Midbrain (tissue), 1 donor: ENCODE data around the gene ABCB9.
"Not testable (repeated sequence)": the region's sequence is repeated elsewhere in the genome, so short reads cannot be mapped to it uniquely, and the experiment has no call there.

ENCODE experiments used
- DNase-seq: peaks from one replicate; lab custom pipeline; 2025; lab: John Stamatoyannopoulos, UW

ABCB9 gene

DNA sequence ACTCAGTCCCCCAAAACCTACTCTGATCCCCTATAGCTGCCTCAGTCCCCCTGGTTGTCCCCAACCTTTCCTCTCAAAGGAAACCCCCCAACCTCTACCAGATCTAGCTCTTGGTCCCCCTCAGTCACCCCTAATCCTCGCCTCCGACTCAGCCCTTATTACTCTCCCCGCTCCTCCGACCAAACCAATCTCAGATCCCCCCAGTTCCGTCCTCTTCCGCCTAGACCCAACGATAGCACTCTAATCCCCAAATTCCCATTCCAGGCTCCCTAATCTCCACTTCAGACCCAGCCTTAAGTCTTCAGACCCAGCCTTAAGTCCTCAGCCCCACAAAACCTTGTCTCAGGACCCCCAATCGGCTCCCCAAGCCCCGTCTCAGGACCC lies 71.0 kb downstream of the ABCB9 start:
- no peak for DNase-seq

GRCh38 chr12:122894193-122895121 lies 71.8 kb downstream of the ABCB9 start:
- no peak for DNase-seq

DNA sequence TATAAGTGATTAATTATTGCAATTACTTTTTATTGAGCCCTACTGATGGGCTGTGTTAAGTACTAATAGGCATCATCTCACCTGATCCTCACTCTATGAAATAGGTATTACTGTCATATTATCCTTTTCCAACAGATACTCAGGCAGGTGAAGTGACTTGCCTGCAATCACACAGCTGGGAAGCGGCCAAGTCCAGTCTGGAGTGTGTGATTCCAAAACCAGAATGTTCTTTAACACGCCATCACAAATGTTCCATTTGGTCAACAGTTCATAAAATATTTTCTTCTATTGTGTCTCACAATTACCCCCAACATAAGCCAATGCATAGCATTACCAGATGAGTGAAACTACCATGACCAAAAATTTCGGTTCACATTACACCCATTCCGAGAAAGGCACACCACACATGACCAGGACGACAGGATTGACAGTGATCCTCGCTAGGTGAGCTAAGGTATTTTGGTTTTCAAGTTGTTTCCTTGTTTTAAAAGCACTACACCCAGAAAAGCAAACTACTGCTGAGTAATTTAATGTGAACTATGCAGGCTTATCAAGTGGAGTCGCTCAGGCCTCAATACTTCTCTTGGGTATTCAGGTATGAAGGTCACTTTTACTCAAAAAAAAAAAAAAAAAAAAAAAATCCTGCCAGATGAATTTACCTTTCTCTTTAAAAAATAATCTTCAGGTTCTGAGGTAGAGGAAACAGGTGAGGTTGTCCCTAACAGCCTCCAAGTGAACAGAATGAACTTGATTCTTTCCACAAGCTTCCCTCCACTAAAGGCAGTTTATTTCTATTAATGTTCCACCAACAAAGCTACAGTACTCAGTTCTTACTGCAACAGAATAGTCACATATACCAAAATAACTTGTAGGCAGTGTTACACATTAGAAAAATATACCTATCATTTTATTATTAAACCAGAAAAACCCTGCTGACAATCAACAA lies 72.8 kb downstream of the ABCB9 start:
- DNase-seq = no peak

DNA sequence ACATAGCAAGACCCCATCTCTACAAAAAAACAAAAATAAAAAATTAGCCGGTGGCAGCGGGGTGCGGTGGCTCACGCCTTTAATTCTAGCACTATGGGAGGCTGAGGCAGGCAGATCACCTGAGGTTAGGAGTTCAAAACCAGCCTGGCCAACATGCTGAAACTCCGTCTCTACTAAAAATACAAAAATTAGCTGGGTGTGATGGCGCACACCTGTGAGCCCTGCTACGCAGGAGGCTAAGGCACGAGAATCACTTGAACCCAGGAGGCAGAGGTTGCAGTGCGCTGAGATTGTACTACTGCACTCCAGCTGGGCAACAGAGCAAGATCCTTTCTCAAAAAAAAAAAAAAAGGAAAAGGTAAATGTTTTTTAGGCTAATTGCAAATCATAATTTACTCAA lies 73.5 kb downstream of the ABCB9 start:
- DNase-seq = not testable (repeated sequence)

DNA sequence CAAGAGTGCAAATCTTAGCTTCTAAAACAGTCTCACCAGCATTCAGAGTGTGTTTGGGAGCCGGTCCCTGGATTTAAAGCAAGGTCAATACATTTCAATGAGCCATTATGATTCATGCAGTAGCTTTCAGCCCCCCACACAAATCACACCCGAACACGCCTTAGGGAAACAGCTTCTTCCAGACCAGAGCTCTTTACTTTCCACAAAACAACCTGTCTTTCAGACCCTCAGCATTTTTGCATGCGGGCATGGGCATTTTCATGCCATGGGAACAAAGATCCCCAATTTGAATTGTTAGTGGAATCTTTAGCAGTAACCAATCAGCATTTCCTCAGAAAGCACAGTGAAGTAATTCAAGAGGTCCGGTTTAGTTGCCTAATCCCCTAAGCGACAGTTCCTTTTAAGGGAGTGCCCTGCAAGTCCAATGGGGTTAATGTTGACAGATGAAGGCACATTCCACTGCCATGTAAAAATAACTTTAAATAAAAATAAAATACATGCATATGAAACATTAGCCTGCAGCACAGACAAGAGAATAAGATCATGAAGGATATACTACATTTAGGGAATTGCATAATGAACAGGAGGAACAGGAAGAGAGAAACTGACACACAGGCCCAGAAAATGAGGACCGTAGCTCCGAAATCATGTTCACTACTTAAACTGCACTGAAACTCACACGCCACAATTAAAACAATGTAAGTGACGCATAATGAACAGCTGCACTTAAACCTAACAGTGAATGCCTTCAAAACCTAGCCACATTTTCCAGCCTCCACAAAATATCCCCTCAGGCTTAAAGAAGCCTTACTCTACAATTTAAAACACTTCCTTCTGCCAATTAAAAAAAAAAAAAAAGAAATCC lies 74.4 kb downstream of the ABCB9 start:
- DNase-seq = no peak

- no peak for DNase-seq
Observed at GRCh38 chr12:122889761-122890520, 76.3 kb downstream of the ABCB9 start.

GRCh38 chr12:122888232-122888752 lies 78.0 kb downstream of the ABCB9 start:
- no peak for DNase-seq

- DNase-seq = no peak
Observed at GRCh38 chr12:122887819-122888212, 78.4 kb downstream of the ABCB9 start.

GRCh38 chr12:122886851-122887818 lies 79.1 kb downstream of the ABCB9 start:
- DNase-seq = no peak

GRCh38 chr12:122886161-122886560 lies 80.1 kb downstream of the ABCB9 start:
- no peak for DNase-seq

GRCh38 chr12:122884860-122885259 lies 81.4 kb downstream of the ABCB9 start:
- no peak for DNase-seq

DNA sequence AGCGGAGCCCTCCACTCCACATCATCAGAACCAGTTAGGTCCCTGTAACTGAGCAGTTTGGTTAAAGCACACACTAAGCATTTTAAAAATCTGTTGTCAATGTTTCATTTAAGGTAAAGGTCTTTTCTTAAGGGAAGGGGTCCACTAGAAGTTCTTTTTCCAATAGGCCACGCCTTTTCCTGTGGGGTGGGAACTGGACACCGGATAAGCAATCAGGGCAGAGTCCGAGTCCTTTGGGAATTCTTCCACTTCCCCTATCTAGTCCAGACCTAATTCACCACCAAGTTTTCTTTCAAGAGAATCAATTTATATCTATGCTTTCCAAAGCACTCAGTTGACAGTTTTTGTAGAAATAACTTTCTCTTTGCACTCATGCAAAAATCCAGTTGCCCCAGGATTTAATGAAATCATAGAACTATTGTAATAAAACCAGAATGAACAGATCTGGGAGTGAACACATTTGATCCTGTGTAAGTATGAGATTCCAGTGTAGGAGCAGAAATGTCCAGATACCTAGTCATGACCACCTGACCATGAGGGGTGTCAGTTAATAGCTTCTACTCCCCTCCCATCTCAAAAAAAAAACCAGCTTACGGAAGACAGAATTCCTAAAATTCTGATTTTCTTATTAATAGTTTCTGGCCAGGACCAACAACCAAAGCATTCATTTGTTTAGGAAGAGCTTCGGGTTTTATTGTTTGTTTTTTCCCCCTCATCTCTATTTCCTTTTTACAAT lies 82.0 kb downstream of the ABCB9 start:
- no peak for DNase-seq

DNA sequence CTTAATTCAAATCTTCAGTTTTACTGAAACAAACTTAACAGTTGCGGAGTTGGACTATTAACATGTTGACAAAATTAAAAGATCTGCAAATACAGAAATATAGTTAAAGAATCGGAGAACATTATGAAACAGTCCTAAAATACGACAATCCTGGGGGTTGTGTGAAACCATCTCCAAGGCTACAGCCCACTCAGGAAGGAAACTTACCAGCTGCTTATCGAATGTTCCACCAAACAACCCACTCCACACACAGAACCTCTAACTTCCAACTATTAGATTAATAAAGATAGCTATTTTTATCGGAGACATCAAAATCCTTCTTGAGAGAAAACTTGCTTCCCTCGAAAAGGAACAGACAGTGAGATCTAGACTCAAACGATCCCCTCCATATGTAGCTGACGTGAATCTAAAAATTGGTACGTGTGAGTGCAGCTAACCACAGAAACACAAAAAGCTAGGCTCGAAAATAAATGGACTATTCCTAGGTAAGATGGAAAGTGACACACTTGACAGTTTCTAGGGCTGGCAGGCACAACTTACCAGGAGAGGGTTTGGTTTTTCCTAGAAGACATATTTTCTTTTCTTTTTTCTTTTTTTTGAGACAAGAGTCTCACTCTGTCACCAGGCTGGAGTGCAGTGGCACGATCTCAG lies 83.2 kb downstream of the ABCB9 start:
- DNase-seq = no peak

DNA sequence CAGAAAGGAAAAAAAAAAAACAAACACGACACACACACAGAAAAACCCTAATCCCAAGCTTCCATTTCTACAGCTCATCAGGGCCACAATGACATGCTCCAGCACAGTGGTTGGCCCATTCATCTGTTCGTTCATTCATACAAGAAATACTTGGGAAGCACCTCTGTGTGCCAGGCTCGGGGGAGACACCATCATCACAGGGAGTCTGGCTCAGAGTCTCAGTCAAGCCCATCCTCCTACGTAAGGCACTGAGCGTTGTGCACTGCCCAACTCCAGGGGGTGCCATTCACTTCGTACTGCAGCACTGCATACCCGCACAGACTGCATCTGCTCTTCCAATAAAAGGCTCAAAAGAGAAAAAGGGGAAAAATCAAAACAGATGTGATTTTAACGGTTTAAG lies 85.6 kb downstream of the ABCB9 start:
- DNase-seq = peak; percentile 83

GRCh38 chr12:122880155-122880667 lies 86.1 kb downstream of the ABCB9 start:
- no peak for DNase-seq
